DND-41 (cell line): Measurements from ENCODE around the gene PPP1R13L.

ENCODE experiments used
- ATAC-seq: fragments of 200-7000 bp; cut with Tn5 transposase; 3 replicates; pipeline ENCODE4 v1.9.1; 2021; ENCODE audit warnings: low read depth; ENCODE audit not compliant: insufficient read depth
- DNase-seq: peaks from one replicate; pipeline ENCODE4 v3.0.0-alpha.2; 2020
- H2AFZ ChIP-seq: 2 replicates; pipeline ENCODE4 v1.6.0; 2012; ENCODE audit warnings: low read depth, low read length
- H3K27ac ChIP-seq: 2 replicates; pipeline ENCODE4 v1.5.1; 2012; ENCODE audit warnings: low read length, inconsistent platforms
- H3K27me3 ChIP-seq: fragments of 200-600 bp; sonication (generic); 2 replicates; pipeline ENCODE4 v1.6.0; 2012; ENCODE audit warnings: low read length, mild to moderate bottlenecking, inconsistent platforms; ENCODE audit not compliant: insufficient read depth, poor library complexity
- H3K36me3 ChIP-seq: 2 replicates; pipeline ENCODE4 v1.5.1; 2012; ENCODE audit warnings: low read length, inconsistent platforms; ENCODE audit not compliant: insufficient read depth
- H3K4me1 ChIP-seq: 2 replicates; pipeline ENCODE4 v1.5.1; 2012; ENCODE audit warnings: mild to moderate bottlenecking, low read length; ENCODE audit not compliant: insufficient read depth
- H3K4me2 ChIP-seq: 2 replicates; pipeline ENCODE4 v1.6.0; 2012; ENCODE audit warnings: mild to moderate bottlenecking, moderate library complexity, low read length, inconsistent platforms; ENCODE audit not compliant: insufficient read depth
- H3K4me3 ChIP-seq, 2 experiments: fragments of 200-600 bp in 1 of 2; shearing (Covaris generic) in 1 of 2; 2 replicates each; pipeline ENCODE4 v1.5.1; 2012 to 2016; ENCODE audit warnings: inconsistent platforms in 2 of 2, low read length in 2 of 2, mild to moderate bottlenecking in 2 of 2, low read depth in 1 of 2, moderate library complexity in 1 of 2
- H3K79me2 ChIP-seq: 2 replicates; pipeline ENCODE4 v1.6.0; 2012; ENCODE audit warnings: low read length, inconsistent platforms; ENCODE audit not compliant: insufficient read depth
- H3K9ac ChIP-seq: 2 replicates; pipeline ENCODE4 v1.6.0; 2012; ENCODE audit warnings: low read depth, mild to moderate bottlenecking, inconsistent platforms, low read length, moderate library complexity
- H3K9me3 ChIP-seq: 2 replicates; pipeline ENCODE4 v1.5.1; 2012; ENCODE audit warnings: low read length, moderate library complexity, mild to moderate bottlenecking, inconsistent platforms; ENCODE audit not compliant: insufficient read depth, severe bottlenecking
- H4K20me1 ChIP-seq: 2 replicates; pipeline ENCODE4 v1.6.0; 2012; ENCODE audit warnings: low read length; ENCODE audit not compliant: insufficient read depth
- EZH2 ChIP-seq: IDR thresholded peaks from 3 replicates; pipeline ENCODE4 v1.6.1; 2012; ENCODE audit warnings: borderline replicate concordance, low read depth, mild to moderate bottlenecking, moderate library complexity, low read length, inconsistent platforms; ENCODE audit not compliant: severe bottlenecking
- TF ChIP-seq, protein P1 (sequence below): IDR thresholded peaks from 2 replicates; pipeline ENCODE4 v1.5.1; 2012; ENCODE audit warnings: borderline replicate concordance, low read length, moderate library complexity, mild to moderate bottlenecking; ENCODE audit not compliant: poor library complexity, severe bottlenecking; ENCODE audit errors: extremely low read depth

The PPP1R13L gene

DNA sequence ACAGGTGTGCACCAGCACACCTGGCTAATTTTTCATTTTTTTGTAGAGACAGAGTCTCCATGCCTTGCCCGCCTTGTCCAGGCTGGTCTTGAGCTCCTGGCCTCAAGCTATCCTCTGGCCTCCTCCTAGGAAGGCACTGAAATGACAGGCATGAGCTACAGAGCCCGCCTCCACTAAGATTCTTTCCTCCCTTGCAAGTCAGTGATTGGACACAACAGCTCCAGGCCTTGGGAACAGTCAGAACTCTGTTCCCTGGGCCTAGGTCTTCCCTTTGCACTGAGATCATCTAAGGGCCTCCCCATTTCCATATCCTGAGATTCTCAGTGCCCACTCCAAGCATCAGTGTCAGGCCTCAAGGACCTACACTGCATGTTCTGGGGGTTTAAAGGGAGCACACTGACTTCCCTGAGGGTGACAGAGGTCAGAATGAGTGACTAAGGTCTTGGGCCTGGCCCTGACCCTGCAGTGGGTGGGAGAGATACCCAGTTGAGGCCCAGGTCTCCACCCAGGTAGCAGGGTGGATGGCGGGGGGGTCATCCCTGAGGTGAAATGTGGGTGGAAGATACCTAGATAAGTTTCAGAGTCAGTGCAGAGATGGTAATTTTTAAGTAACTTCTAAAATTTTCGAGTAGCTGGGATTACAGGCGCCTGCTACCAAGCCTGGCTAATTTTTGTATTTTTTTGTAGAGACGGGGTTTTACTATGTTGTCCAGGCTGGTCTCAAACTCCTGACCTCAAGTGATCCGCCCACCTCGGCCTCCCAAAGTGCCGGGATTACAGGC lies 36.2 kb upstream of the PPP1R13L start:
- no peak overlapping the region for H3K4me3 ChIP-seq
- no peaks in the 10 kb centered on the region for H4K20me1 ChIP-seq
- ATAC-seq (no peak), DNase-seq (no peak)
- peaks cover 4% of the 10 kb centered on the region for H3K27me3 ChIP-seq
- H2AFZ ChIP-seq: no peak overlapping the region
- no peak overlapping the region for H3K4me2 ChIP-seq
- no peak overlapping the region for H3K27ac ChIP-seq
- peaks cover 23% of the 10 kb centered on the region for H3K4me1 ChIP-seq
- no peak for TF ChIP-seq EZH2
- TF ChIP-seq, protein P1, sequence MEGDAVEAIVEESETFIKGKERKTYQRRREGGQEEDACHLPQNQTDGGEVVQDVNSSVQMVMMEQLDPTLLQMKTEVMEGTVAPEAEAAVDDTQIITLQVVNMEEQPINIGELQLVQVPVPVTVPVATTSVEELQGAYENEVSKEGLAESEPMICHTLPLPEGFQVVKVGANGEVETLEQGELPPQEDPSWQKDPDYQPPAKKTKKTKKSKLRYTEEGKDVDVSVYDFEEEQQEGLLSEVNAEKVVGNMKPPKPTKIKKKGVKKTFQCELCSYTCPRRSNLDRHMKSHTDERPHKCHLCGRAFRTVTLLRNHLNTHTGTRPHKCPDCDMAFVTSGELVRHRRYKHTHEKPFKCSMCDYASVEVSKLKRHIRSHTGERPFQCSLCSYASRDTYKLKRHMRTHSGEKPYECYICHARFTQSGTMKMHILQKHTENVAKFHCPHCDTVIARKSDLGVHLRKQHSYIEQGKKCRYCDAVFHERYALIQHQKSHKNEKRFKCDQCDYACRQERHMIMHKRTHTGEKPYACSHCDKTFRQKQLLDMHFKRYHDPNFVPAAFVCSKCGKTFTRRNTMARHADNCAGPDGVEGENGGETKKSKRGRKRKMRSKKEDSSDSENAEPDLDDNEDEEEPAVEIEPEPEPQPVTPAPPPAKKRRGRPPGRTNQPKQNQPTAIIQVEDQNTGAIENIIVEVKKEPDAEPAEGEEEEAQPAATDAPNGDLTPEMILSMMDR: no peak
- H3K9me3 ChIP-seq: no peaks in the 10 kb centered on the region
- no peaks in the 10 kb centered on the region for H3K79me2 ChIP-seq
- no peaks in the 10 kb centered on the region for H3K36me3 ChIP-seq
- no peak overlapping the region for H3K9ac ChIP-seq

DNA sequence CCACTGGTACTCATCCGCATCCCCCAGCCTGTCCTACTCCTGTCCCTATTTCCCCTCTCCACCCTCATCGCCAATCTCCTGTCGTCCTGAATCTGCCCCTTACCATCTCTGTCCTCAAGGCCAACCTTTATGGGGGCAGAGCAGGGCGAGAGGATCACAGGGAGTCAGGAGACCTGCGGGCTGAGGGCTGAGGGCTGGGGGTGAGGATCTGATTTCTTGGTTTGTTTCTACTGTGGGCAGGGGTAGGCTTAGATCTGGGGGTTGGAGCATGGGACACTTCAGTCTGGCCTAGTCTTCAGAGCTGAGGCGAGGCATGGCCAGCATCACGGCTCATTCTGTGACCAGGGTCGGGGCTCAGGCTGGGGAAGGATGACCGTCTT lies 35.4 kb upstream of the PPP1R13L start:
- Histone ChIP-seq H3K9me3 (no peaks in the 10 kb centered on the region), H3K4me1 (peaks cover 23% of the 10 kb centered on the region), H2AFZ (peak overlapping the region; percentile 54), H3K27me3 (peaks cover 4% of the 10 kb centered on the region), H4K20me1 (no peaks in the 10 kb centered on the region), H3K9ac (peak overlapping the region; percentile 69; the same call in 1 of the 2 replicates), H3K4me2 (peak overlapping the region; percentile 83), H3K27ac (no peak overlapping the region), H3K36me3 (no peaks in the 10 kb centered on the region), H3K4me3 (peak overlapping the region in 1 of 2 experiments; percentile 65; a peak in 3 of 4 replicates), H3K79me2 (no peaks in the 10 kb centered on the region)
- TF ChIP-seq, protein P1: no peak
- TF ChIP-seq EZH2: no peak
- no peak for DNase-seq
- ATAC-seq: no peak; the same call in 2 of the 3 replicates

- Histone ChIP-seq H3K79me2 (no peaks in the 10 kb centered on the region), H3K4me2 (peak overlapping the region; percentile 83), H3K27me3 (peaks cover 4% of the 10 kb centered on the region), H3K4me3 (peak overlapping the region; percentile 61 to 65; a peak in 3 of 4 replicates), H3K9ac (peak overlapping the region; percentile 69), H3K36me3 (no peaks in the 10 kb centered on the region), H3K4me1 (peaks cover 23% of the 10 kb centered on the region), H3K9me3 (no peaks in the 10 kb centered on the region), H4K20me1 (no peaks in the 10 kb centered on the region), H2AFZ (peak overlapping the region; percentile 54), H3K27ac (no peak overlapping the region)
- ATAC-seq (peak; percentile 85), DNase-seq (peak; percentile 79)
- TF ChIP-seq EZH2: no peak
- TF ChIP-seq, protein P1: peak; percentile 83
Observed at GRCh38 chr19:45439569-45440258, 34.8 kb upstream of the PPP1R13L start.
